GM12874 (cell line): ENCODE results near the gene CTNNAL1.

Experiments used
- TF ChIP-seq, protein P1 (sequence below): IDR thresholded peaks from 2 replicates; pipeline ENCODE4 v1.5.1; 2011; ENCODE audit warnings: low read depth, mild to moderate bottlenecking, control low read depth, low read length, moderate library complexity; ENCODE audit not compliant: insufficient read depth

CTNNAL1 gene

GRCh38 chr9:109002141-109002540 is 11.2 kb downstream of the CTNNAL1 start:
- TF ChIP-seq, protein P1, sequence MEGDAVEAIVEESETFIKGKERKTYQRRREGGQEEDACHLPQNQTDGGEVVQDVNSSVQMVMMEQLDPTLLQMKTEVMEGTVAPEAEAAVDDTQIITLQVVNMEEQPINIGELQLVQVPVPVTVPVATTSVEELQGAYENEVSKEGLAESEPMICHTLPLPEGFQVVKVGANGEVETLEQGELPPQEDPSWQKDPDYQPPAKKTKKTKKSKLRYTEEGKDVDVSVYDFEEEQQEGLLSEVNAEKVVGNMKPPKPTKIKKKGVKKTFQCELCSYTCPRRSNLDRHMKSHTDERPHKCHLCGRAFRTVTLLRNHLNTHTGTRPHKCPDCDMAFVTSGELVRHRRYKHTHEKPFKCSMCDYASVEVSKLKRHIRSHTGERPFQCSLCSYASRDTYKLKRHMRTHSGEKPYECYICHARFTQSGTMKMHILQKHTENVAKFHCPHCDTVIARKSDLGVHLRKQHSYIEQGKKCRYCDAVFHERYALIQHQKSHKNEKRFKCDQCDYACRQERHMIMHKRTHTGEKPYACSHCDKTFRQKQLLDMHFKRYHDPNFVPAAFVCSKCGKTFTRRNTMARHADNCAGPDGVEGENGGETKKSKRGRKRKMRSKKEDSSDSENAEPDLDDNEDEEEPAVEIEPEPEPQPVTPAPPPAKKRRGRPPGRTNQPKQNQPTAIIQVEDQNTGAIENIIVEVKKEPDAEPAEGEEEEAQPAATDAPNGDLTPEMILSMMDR: no peak

DNA sequence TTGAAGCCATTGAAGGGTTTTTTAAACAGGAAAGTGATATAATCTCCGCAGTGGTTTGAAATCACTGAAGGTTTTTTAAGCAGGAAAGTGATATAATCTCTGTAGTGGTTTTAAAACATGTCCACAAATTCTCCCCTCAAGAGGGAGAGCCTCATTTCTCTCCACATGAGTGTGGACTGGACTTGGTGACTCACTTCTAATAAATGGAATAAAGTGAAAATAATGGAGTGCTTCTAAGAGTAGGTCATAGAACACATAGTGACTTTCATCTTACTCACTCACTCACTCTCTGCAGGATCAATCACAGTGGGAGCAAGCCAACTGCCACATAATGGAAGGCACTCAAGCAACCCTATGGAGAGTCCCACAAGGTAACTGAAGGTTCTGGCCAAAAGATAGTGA is 12.0 kb downstream of the CTNNAL1 start:
- TF ChIP-seq, protein P1: no peak

GRCh38 chr9:108997112-108997511 is 16.2 kb downstream of the CTNNAL1 start:
- TF ChIP-seq, protein P1: no peak

- TF ChIP-seq, protein P1: no peak
These were observed 16.7 kb downstream of the CTNNAL1 start for GRCh38 chr9:108996643-108997042.

GRCh38 chr9:108994695-108995094 is 18.6 kb downstream of the CTNNAL1 start:
- TF ChIP-seq, protein P1: no peak

DNA sequence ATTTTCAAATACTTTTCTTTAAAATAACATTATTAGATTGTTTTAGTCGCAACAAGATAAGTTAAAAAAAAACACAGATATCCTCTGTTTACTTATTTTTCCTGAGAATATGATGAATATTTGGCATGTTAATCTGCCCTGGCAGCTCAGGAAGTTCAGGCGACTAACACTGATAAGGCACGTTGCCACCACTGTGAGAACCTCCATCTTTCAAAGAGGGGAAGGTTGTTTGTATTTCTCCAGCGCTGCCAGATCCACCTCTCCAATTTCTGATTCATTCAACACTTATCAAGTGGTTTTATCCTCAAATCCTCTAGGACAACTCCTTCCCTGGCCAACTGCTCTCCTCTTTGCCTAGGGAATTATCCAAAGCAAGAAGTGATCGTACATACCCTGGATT is 21.8 kb downstream of the CTNNAL1 start:
- TF ChIP-seq, protein P1: no peak

DNA sequence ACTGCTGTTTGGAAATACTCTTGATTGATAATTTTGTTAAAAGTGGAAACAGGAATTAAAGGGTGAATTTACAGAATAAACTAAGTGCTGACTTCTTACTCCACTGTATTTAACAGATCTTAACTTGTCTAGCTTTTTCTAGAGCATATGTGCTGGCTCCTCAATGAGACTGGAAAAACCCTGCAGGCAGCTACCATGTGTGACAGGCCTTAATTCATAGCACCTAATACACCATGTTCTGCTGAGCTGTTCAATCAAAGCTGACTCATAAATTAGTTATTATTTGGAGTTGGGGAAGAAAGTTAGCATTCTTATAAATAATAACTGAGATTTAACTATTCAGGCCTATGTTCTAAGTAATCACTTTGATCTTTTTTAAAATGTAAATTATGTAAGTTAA is 29.4 kb downstream of the CTNNAL1 start:
- TF ChIP-seq, protein P1: no peak

- TF ChIP-seq, protein P1: no peak
These were observed 32.4 kb downstream of the CTNNAL1 start for GRCh38 chr9:108980893-108981292.
